ENCODE measurements around the gene DALRD3. TPM values are rescaled to one million over a fixed set of nuclear protein-coding genes. Genes with fewer than 3 reads are reported as not detected.
A peak's percentile ranks its signal among the peaks of the same experiment; 100 is the strongest.

The DALRD3 gene
- total and polyA plus RNA-seq, 2 donors from 2014 or later: 41.6 to 46.8 TPM

GRCh38 chr3:48997714-48998637 lies 20.4 kb downstream of the DALRD3 start:
- no peak overlapping the region for H3K27ac ChIP-seq (ENCODE audit: low read depth in 2 of 2, low read length in 2 of 2)
- peaks cover 0 to 5% (median 0%) of the 10 kb centered on the region in 3 donors for H3K4me1 ChIP-seq (ENCODE audit: control insufficient read depth in 2 of 3, insufficient read depth in 2 of 3, low read depth in 1 of 3, low read length in 3 of 3)
- no peak for TF ChIP-seq CTCF (IDR thresholded peaks at IDR 0.05; ENCODE audit: borderline replicate concordance, extremely low read depth, insufficient read depth)
- H3K27me3 ChIP-seq (ENCODE audit: control insufficient read depth, insufficient read depth, low read length): no peaks in the 10 kb centered on the region
- intact Hi-C loops (cut with DNase I): no loop called here
- H3K36me3 ChIP-seq (ENCODE audit: control insufficient read depth in 2 of 3, insufficient read depth in 3 of 3, low read length in 3 of 3): peaks cover 0 to 10% (median 2%) of the 10 kb centered on the region in 3 donors
- no peak overlapping the region for H3K4me3 ChIP-seq (ENCODE audit: low read length in 3 of 3)
- H3K9me3 ChIP-seq (ENCODE audit: control insufficient read depth in 2 of 3, insufficient read depth in 1 of 3, low read length in 3 of 3): no peaks in the 10 kb centered on the region
- no peak overlapping the region for H3K9ac ChIP-seq (ENCODE audit: low read length in 3 of 3)
- no peak for FAIRE-seq
- peak in 4 of 5 donors; percentile 43 to 78 (median 66) for DNase-seq

GRCh38 chr3:48997102-48997635 lies 21.2 kb downstream of the DALRD3 start:
- Histone ChIP-seq H3K4me1 (ENCODE audit: control insufficient read depth in 2 of 3, insufficient read depth in 2 of 3, low read depth in 1 of 3, low read length in 3 of 3) (peaks cover 0 to 5% (median 0%) of the 10 kb centered on the region in 3 donors), H3K9ac (ENCODE audit: low read length in 3 of 3) (no peak overlapping the region), H3K27ac (ENCODE audit: low read depth in 2 of 2, low read length in 2 of 2) (no peak overlapping the region), H3K4me3 (ENCODE audit: low read length in 3 of 3) (no peak overlapping the region), H3K9me3 (ENCODE audit: control insufficient read depth in 2 of 3, insufficient read depth in 1 of 3, low read length in 3 of 3) (no peaks in the 10 kb centered on the region), H3K27me3 (ENCODE audit: control insufficient read depth, insufficient read depth, low read length) (no peaks in the 10 kb centered on the region), H3K36me3 (ENCODE audit: control insufficient read depth in 2 of 3, insufficient read depth in 3 of 3, low read length in 3 of 3) (peaks cover 0 to 9% (median 2%) of the 10 kb centered on the region in 3 donors)
- FAIRE-seq: no peak
- no peak for DNase-seq
- TF ChIP-seq CTCF (IDR thresholded peaks at IDR 0.05; ENCODE audit: borderline replicate concordance, extremely low read depth, insufficient read depth): no peak
- intact Hi-C loops (cut with DNase I): no loop called here

DNA sequence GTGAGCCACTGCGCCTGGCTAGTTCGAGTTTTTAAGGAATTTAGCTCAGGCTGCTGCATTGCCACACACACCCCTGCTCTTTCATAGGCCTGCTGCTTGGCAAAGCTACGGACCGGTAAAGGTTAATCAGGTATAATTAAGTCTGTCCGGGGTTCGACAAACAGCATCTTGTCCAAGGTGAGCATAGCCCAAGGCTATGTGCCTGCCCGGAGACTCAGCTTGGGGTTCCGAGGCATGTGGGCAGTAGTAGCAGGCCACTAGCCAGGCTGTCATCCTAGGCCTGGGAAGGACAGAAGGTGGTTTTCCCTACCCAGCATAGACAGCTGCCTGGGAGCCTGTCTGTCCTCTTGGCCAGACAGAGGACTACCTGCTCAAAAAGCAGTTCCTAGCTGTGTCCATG lies 21.7 kb downstream of the DALRD3 start:
- no peak for FAIRE-seq
- peaks cover 0 to 6% (median 0%) of the 10 kb centered on the region in 3 donors for H3K4me1 ChIP-seq (ENCODE audit: control insufficient read depth in 2 of 3, insufficient read depth in 2 of 3, low read depth in 1 of 3, low read length in 3 of 3)
- peaks cover 0 to 6% (median 2%) of the 10 kb centered on the region in 3 donors for H3K36me3 ChIP-seq (ENCODE audit: control insufficient read depth in 2 of 3, insufficient read depth in 3 of 3, low read length in 3 of 3)
- H3K9ac ChIP-seq (ENCODE audit: low read length in 3 of 3): no peak overlapping the region
- H3K9me3 ChIP-seq (ENCODE audit: control insufficient read depth in 2 of 3, insufficient read depth in 1 of 3, low read length in 3 of 3): no peaks in the 10 kb centered on the region
- no peak for TF ChIP-seq CTCF (IDR thresholded peaks at IDR 0.05; ENCODE audit: borderline replicate concordance, extremely low read depth, insufficient read depth)
- H3K27ac ChIP-seq (ENCODE audit: low read depth in 2 of 2, low read length in 2 of 2): no peak overlapping the region
- no peaks in the 10 kb centered on the region for H3K27me3 ChIP-seq (ENCODE audit: control insufficient read depth, insufficient read depth, low read length)
- intact Hi-C loops (cut with DNase I): no loop called here
- DNase-seq: no peak
- H3K4me3 ChIP-seq (ENCODE audit: low read length in 3 of 3): no peak overlapping the region
